GM12878 (cell line): Measurements from ENCODE around the gene HNRNPR. TPM values are rescaled to one million over a fixed set of nuclear protein-coding genes. Genes with fewer than 3 reads are reported as not detected.

ENCODE experiments used
- ATF7 ChIP-seq: fragments of 450-650 bp; IDR thresholded peaks from 2 replicates; pipeline ENCODE4 v1.6.1; 2016; ENCODE audit warnings: low read depth, mild to moderate bottlenecking
- CBX5 ChIP-seq: sonication (generic); IDR thresholded peaks from 2 replicates; pipeline ENCODE4 v1.6.1; 2016; ENCODE audit warnings: low read depth, moderate library complexity, mild to moderate bottlenecking, inconsistent platforms
- DPF2 ChIP-seq: fragments of 450-650 bp; IDR thresholded peaks from 2 replicates; pipeline ENCODE4 v1.6.1; 2017; ENCODE audit warnings: mild to moderate bottlenecking
- EED ChIP-seq: sonication (generic); IDR thresholded peaks from 2 replicates; pipeline ENCODE4 v1.6.1; 2016; ENCODE audit warnings: antibody characterized with exemption, low read depth
- IKZF2 ChIP-seq, 2 experiments: fragments of 450-650 bp; IDR thresholded peaks; 2 replicates each; pipeline ENCODE4 v1.6.1; 2017; ENCODE audit warnings: mild to moderate bottlenecking in 2 of 2, moderate library complexity in 2 of 2
- JUNB ChIP-seq: IDR thresholded peaks from 2 replicates; pipeline ENCODE4 v1.6.1; 2016; ENCODE audit warnings: antibody characterized with exemption, mild to moderate bottlenecking
- MEF2B ChIP-seq: fragments of 450-650 bp; IDR thresholded peaks from 2 replicates; pipeline ENCODE4 v1.6.1; 2018; ENCODE audit warnings: mild to moderate bottlenecking, moderate library complexity; ENCODE audit not compliant: partially characterized antibody, poor library complexity, severe bottlenecking
- MTA2 ChIP-seq: fragments of 450-650 bp; IDR thresholded peaks from 2 replicates; pipeline ENCODE4 v1.6.1; 2016; ENCODE audit warnings: low read depth, mild to moderate bottlenecking, moderate library complexity
- NFYB ChIP-seq: IDR thresholded peaks from 2 replicates; pipeline ENCODE4 v1.6.1; 2011; ENCODE audit warnings: low read depth, mild to moderate bottlenecking, low read length, improper control_type of control experiment, moderate library complexity; ENCODE audit not compliant: insufficient read depth
- PAX8 ChIP-seq: fragments of 450-650 bp; IDR thresholded peaks from 2 replicates; pipeline ENCODE4 v1.6.1; 2017; ENCODE audit warnings: mild to moderate bottlenecking, moderate library complexity
- SP1 ChIP-seq: IDR thresholded peaks from one replicate; pipeline ENCODE4 v1.6.1; 2011; ENCODE audit warnings: low read depth, low read length
- SRF ChIP-seq, 2 experiments: IDR thresholded peaks; 2 replicates each; pipeline ENCODE4 v1.6.1; 2011; ENCODE audit warnings: low read depth in 2 of 2, low read length in 2 of 2, mild to moderate bottlenecking in 1 of 2, moderate library complexity in 1 of 2
- STAT3 ChIP-seq: IDR thresholded peaks from 2 replicates; pipeline ENCODE4 v1.6.1; 2011; ENCODE audit warnings: low read depth, low read length, improper control_type of control experiment
- ZNF207 ChIP-seq: fragments of 450-650 bp; IDR thresholded peaks from 2 replicates; pipeline ENCODE4 v1.6.1; 2014; ENCODE audit warnings: antibody characterized with exemption, mild to moderate bottlenecking, borderline replicate concordance
- ZZZ3 ChIP-seq: IDR thresholded peaks from 2 replicates; pipeline ENCODE4 v1.6.1; 2011; ENCODE audit warnings: low read depth; ENCODE audit not compliant: control insufficient read depth, insufficient read length
- polyA plus RNA-seq, 11 experiments: library from polyadenylated mRNA; depleted of rRNA in 4 of 11; unstranded in 6 of 11; stranded (reverse) in 5 of 11; fragments of >200 nt; fragmentation: Nextera tagmentation in 4 of 11; fragmentation: Illumina TruSeq in 1 of 11; extraction: Ambion mirVana in 4 of 11; extraction: Trizol in 1 of 11; gene quantifications; 1 replicate in 1 of 11; 2 replicates in 10 of 11; pipeline versions ENCODE4 v1.2.1 to v1.2.3, GENCODE V29; 2011 to 2016; ENCODE audit warnings: inconsistent platforms in 2 of 11, missing spikeins in 2 of 11, low read depth in 1 of 11
- total RNA-seq, 4 experiments: library from RNA; depleted of rRNA in 3 of 4; stranded (reverse); fragments of >200 nt in 3 of 4; fragmentation: Illumina TruSeq in 1 of 4; extraction: Trizol in 1 of 4; gene quantifications; 2 replicates each; pipeline versions ENCODE4 v1.2.1 to v1.2.3, GENCODE V29; 2013 to 2021
- TF ChIP-seq, protein P1 (sequence below): fragments of 450-650 bp; IDR thresholded peaks from 2 replicates; pipeline ENCODE4 v1.6.1; 2017; ENCODE audit warnings: low read depth, mild to moderate bottlenecking, moderate library complexity
- TF ChIP-seq, protein P2 (sequence below): IDR thresholded peaks from 2 replicates; pipeline ENCODE4 v1.6.1; 2012; ENCODE audit warnings: low read length, inconsistent platforms
- TF ChIP-seq, protein P3 (sequence below), 3 experiments: IDR thresholded peaks in 2 of 3; conservative IDR thresholded peaks in 1 of 3; 2 replicates each; pipeline ENCODE4 v1.5.1; 2011; ENCODE audit warnings: low read depth in 3 of 3, low read length in 3 of 3, mild to moderate bottlenecking in 3 of 3, control low read depth in 2 of 3, moderate library complexity in 2 of 3, inconsistent platforms in 1 of 3, mixed read lengths in 1 of 3; ENCODE audit not compliant: control insufficient read depth in 2 of 3, insufficient read depth in 1 of 3; ENCODE audit errors: extremely low read depth in 1 of 3
- TF ChIP-seq, protein P4 (sequence below): IDR thresholded peaks from 2 replicates; pipeline ENCODE4 v1.6.1; 2011; ENCODE audit warnings: mild to moderate bottlenecking, low read depth, low read length, moderate library complexity; ENCODE audit not compliant: insufficient replicate concordance
- TF ChIP-seq, protein P5 (sequence below): IDR thresholded peaks from 2 replicates; pipeline ENCODE4 v1.6.1; 2012; ENCODE audit warnings: low read depth, low read length, improper control_type of control experiment
- TF ChIP-seq, protein P6 (sequence below): fragments of 450-650 bp; IDR thresholded peaks from 2 replicates; pipeline ENCODE4 v1.6.1; 2018; ENCODE audit warnings: borderline replicate concordance, mild to moderate bottlenecking; ENCODE audit not compliant: partially characterized antibody

HNRNPR gene
- total and polyA plus RNA-seq, 10 of the 15 experiments (the other 5 are each of a cell fraction or from before 2014, with no cell fraction given) = 80.5 to 280 (median 218) TPM

DNA sequence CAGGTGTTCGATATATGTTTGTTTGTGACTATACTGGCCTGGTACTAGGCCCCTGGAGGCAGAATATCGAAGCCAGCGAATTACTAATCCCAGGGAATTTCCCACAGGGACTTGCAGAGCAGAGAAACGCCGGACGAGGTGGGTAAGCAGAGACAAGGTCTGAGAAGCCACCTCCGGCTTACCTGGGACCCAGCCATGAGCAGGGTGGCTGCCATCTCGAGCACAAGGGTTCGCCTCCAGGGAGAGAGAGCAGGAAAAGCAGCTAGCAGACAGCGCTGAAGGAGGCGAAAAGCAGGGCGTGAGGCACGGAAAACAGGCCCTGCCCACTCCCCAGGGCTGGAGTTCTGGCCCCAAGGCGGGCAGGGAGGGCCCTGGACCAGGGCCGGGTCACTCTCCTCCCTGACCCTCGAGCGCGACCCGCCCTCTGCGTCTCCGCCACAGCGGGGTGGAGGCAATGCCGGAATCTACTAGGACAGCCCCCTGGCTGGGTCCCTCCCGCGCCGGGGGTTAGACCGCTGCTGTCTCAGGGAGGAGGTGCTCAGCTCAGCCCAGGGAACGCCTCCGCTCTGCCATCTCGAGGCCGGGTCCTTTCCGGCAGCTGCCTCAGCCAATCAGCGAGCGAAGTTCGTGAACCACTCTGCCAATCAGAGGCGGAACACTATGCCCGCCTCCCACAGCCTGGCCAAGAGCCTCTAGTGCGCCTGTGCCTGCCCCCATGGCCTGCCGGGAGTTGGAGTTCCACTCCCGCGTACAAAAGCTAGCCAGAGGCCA lies 23.9 kb upstream of the HNRNPR start (continued):
- no peak for TF ChIP-seq ATF7
- no peak for TF ChIP-seq JUNB
- TF ChIP-seq ZZZ3 = no peak
- no peak for TF ChIP-seq PAX8
- no peak for TF ChIP-seq CBX5
- peak; percentile 91 for TF ChIP-seq DPF2
- TF ChIP-seq SP1 = peak; percentile 97
- TF ChIP-seq EED = 0 out of 2 replicates have a peak, but pooled peaks have one; percentile 42
- TF ChIP-seq SRF (IDR thresholded peaks at IDR 0.05; ENCODE audit: low read depth in 2 of 2, low read length in 2 of 2) = no peak
- TF ChIP-seq MTA2 = peak; percentile 13; the same call in 1 of the 2 replicates
- TF ChIP-seq, protein P1, sequence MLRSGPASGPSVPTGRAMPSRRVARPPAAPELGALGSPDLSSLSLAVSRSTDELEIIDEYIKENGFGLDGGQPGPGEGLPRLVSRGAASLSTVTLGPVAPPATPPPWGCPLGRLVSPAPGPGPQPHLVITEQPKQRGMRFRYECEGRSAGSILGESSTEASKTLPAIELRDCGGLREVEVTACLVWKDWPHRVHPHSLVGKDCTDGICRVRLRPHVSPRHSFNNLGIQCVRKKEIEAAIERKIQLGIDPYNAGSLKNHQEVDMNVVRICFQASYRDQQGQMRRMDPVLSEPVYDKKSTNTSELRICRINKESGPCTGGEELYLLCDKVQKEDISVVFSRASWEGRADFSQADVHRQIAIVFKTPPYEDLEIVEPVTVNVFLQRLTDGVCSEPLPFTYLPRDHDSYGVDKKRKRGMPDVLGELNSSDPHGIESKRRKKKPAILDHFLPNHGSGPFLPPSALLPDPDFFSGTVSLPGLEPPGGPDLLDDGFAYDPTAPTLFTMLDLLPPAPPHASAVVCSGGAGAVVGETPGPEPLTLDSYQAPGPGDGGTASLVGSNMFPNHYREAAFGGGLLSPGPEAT = no peak
- peak in 1 of 2 experiments; percentile 35; a peak in 1 of 4 replicates for TF ChIP-seq IKZF2 (IDR thresholded peaks at IDR 0.05)
- TF ChIP-seq, protein P2, sequence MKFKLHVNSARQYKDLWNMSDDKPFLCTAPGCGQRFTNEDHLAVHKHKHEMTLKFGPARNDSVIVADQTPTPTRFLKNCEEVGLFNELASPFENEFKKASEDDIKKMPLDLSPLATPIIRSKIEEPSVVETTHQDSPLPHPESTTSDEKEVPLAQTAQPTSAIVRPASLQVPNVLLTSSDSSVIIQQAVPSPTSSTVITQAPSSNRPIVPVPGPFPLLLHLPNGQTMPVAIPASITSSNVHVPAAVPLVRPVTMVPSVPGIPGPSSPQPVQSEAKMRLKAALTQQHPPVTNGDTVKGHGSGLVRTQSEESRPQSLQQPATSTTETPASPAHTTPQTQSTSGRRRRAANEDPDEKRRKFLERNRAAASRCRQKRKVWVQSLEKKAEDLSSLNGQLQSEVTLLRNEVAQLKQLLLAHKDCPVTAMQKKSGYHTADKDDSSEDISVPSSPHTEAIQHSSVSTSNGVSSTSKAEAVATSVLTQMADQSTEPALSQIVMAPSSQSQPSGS = no peak
- TF ChIP-seq MEF2B = no peak
- TF ChIP-seq ZNF207 = no peak
- TF ChIP-seq, protein P3, sequence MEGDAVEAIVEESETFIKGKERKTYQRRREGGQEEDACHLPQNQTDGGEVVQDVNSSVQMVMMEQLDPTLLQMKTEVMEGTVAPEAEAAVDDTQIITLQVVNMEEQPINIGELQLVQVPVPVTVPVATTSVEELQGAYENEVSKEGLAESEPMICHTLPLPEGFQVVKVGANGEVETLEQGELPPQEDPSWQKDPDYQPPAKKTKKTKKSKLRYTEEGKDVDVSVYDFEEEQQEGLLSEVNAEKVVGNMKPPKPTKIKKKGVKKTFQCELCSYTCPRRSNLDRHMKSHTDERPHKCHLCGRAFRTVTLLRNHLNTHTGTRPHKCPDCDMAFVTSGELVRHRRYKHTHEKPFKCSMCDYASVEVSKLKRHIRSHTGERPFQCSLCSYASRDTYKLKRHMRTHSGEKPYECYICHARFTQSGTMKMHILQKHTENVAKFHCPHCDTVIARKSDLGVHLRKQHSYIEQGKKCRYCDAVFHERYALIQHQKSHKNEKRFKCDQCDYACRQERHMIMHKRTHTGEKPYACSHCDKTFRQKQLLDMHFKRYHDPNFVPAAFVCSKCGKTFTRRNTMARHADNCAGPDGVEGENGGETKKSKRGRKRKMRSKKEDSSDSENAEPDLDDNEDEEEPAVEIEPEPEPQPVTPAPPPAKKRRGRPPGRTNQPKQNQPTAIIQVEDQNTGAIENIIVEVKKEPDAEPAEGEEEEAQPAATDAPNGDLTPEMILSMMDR (IDR thresholded peaks at IDR 0.05 in 2 of 3, conservative IDR thresholded peaks at IDR 0.05 in 1 of 3; ENCODE audit: control insufficient read depth in 2 of 3, extremely low read depth in 1 of 3, insufficient read depth in 1 of 3, low read depth in 3 of 3, low read length in 3 of 3) = no peak
- TF ChIP-seq, protein P4, sequence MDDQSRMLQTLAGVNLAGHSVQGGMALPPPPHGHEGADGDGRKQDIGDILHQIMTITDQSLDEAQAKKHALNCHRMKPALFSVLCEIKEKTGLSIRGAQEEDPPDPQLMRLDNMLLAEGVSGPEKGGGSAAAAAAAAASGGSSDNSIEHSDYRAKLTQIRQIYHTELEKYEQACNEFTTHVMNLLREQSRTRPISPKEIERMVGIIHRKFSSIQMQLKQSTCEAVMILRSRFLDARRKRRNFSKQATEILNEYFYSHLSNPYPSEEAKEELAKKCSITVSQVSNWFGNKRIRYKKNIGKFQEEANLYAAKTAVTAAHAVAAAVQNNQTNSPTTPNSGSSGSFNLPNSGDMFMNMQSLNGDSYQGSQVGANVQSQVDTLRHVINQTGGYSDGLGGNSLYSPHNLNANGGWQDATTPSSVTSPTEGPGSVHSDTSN = peak; percentile 95
- TF ChIP-seq, protein P5, sequence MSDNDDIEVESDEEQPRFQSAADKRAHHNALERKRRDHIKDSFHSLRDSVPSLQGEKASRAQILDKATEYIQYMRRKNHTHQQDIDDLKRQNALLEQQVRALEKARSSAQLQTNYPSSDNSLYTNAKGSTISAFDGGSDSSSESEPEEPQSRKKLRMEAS = no peak
- no peak for TF ChIP-seq STAT3
- TF ChIP-seq, protein P6, sequence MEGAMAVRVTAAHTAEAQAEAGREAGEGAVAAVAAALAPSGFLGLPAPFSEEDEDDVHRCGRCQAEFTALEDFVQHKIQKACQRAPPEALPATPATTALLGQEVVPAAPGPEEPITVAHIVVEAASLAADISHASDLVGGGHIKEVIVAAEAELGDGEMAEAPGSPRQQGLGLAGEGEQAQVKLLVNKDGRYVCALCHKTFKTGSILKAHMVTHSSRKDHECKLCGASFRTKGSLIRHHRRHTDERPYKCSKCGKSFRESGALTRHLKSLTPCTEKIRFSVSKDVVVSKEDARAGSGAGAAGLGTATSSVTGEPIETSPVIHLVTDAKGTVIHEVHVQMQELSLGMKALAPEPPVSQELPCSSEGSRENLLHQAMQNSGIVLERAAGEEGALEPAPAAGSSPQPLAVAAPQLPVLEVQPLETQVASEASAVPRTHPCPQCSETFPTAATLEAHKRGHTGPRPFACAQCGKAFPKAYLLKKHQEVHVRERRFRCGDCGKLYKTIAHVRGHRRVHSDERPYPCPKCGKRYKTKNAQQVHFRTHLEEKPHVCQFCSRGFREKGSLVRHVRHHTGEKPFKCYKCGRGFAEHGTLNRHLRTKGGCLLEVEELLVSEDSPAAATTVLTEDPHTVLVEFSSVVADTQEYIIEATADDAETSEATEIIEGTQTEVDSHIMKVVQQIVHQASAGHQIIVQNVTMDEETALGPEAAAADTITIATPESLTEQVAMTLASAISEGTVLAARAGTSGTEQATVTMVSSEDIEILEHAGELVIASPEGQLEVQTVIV = peak; percentile 79
- TF ChIP-seq NFYB = peak; percentile 93
